SK-N-SH (cell line): ENCODE results near the gene LMO7. TPM values are rescaled to one million over a fixed set of nuclear protein-coding genes. Genes with fewer than 3 reads are reported as not detected.
A peak's percentile ranks its signal among the peaks of the same experiment; 100 is the strongest.

Source experiments
- CTCF ChIA-PET: fragments of 300-600, 350-600 bp; formaldehyde crosslinking; extraction: SDS; loops from one replicate; lab custom pipeline; 2021; lab: Yijun Ruan, JAX
- POLR2A ChIA-PET: fragments of 350-600 bp; sonication (Branson Sonifier 250); formaldehyde crosslinking; extraction: SDS; loops from one replicate; lab custom pipeline; 2020; ENCODE audit warnings: antibody characterized with exemption, inconsistent platforms; lab: Yijun Ruan, JAX
- DNase-seq: peaks from one replicate; pipeline ENCODE4 v3.0.0; 2012
- H2AFZ ChIP-seq: fragments of 200-600 bp; sonication (generic); 2 replicates; pipeline ENCODE4 v1.8.1; 2016; ENCODE audit warnings: antibody characterized with exemption, mild to moderate bottlenecking, low read depth
- H3F3A ChIP-seq: fragments of 200-600 bp; sonication (generic); replicated peaks from 2 replicates; pipeline ENCODE3; 2016; ENCODE audit warnings: antibody characterized with exemption, mild to moderate bottlenecking; ENCODE audit not compliant: insufficient read depth
- H3K27ac ChIP-seq, 2 experiments: fragments of 200-500 bp in 1 of 2; fragments of 200-600 bp in 1 of 2; sonication (Bioruptor generic) in 1 of 2; sonication (generic), shearing (Covaris generic) in 1 of 2; 2 replicates each; pipeline versions ENCODE4 v1.5.1 to v1.6.1; 2014 to 2016; ENCODE audit warnings: low read depth in 2 of 2, inconsistent platforms in 1 of 2, low read length in 1 of 2, mild to moderate bottlenecking in 1 of 2, mixed read lengths in 1 of 2
- H3K27me3 ChIP-seq: fragments of 200-600 bp; sonication (generic), shearing (Covaris generic); 2 replicates; pipeline ENCODE4 v1.6.1; 2016; ENCODE audit warnings: mixed run types; ENCODE audit not compliant: insufficient read depth
- H3K36me3 ChIP-seq, 2 experiments: fragments of 200-500 bp in 1 of 2; fragments of 200-600 bp in 1 of 2; sonication (Bioruptor generic) in 1 of 2; sonication (generic) in 1 of 2; replicated peaks in 1 of 2; 2 replicates each; pipeline versions ENCODE3 to v1.5.1; 2014 to 2016; ENCODE audit warnings: low read length in 1 of 2, mild to moderate bottlenecking in 1 of 2; ENCODE audit not compliant: insufficient read depth in 2 of 2, control insufficient read depth in 1 of 2
- H3K4me1 ChIP-seq, 2 experiments: fragments of 200-500 bp in 1 of 2; fragments of 200-600 bp in 1 of 2; sonication (Bioruptor generic) in 1 of 2; sonication (generic), shearing (Covaris generic) in 1 of 2; 2 replicates each; pipeline versions ENCODE4 v1.5.1 to v1.6.1; 2014 to 2016; ENCODE audit warnings: low read depth in 1 of 2, low read length in 1 of 2, mixed run types in 1 of 2; ENCODE audit not compliant: insufficient read depth in 2 of 2, control insufficient read depth in 1 of 2
- H3K4me2 ChIP-seq: fragments of 200-600 bp; sonication (generic), shearing (Covaris generic); 2 replicates; pipeline ENCODE4 v1.6.1; 2017; ENCODE audit warnings: mixed run types
- H3K4me3 ChIP-seq, 2 experiments: fragments of 200-500 bp in 1 of 2; fragments of 200-600 bp in 1 of 2; sonication (Bioruptor generic) in 1 of 2; sonication (generic), shearing (Covaris generic) in 1 of 2; 2 replicates each; pipeline versions ENCODE4 v1.5.1 to v1.8.1; 2014 to 2016; ENCODE audit warnings: low read depth in 2 of 2, inconsistent platforms in 1 of 2, low read length in 1 of 2, mild to moderate bottlenecking in 1 of 2, mixed read lengths in 1 of 2, moderate library complexity in 1 of 2
- H3K79me2 ChIP-seq: fragments of 200-600 bp; sonication (generic); 2 replicates; pipeline ENCODE4 v1.8.1; 2017; ENCODE audit warnings: mild to moderate bottlenecking; ENCODE audit not compliant: insufficient read depth
- H3K9ac ChIP-seq: fragments of 200-600 bp; sonication (generic); 2 replicates; pipeline ENCODE4 v1.6.1; 2017; ENCODE audit warnings: mixed run types
- H3K9me2 ChIP-seq: fragments of 200-600 bp; sonication (generic); 2 replicates; pipeline ENCODE4 v1.6.1; 2017; ENCODE audit warnings: mixed run types
- H3K9me3 ChIP-seq: fragments of 200-600 bp; sonication (generic); 2 replicates; pipeline ENCODE4 v1.6.1; 2017; ENCODE audit warnings: mixed run types, mild to moderate bottlenecking, moderate library complexity
- H4K20me1 ChIP-seq: fragments of 200-600 bp; sonication (generic); 2 replicates; pipeline ENCODE4 v1.6.1; 2017; ENCODE audit warnings: mild to moderate bottlenecking, mixed run types; ENCODE audit not compliant: insufficient read depth
- CTCF ChIP-seq: fragments of 200-600 bp; sonication (generic); IDR thresholded peaks from 2 replicates; pipeline ENCODE4 v1.6.1; 2017; ENCODE audit warnings: antibody characterized with exemption, mild to moderate bottlenecking, moderate library complexity
- FOSL2 ChIP-seq: IDR thresholded peaks from 2 replicates; pipeline ENCODE4 v1.4.0; 2012; ENCODE audit warnings: low read depth, mild to moderate bottlenecking, moderate library complexity, borderline replicate concordance
- GABPA ChIP-seq: IDR thresholded peaks from 2 replicates; pipeline ENCODE4 v1.4.0; 2012; ENCODE audit warnings: low read depth, mild to moderate bottlenecking
- GATA2 ChIP-seq: sonication (generic); formaldehyde crosslinking; IDR thresholded peaks from 2 replicates; pipeline ENCODE4 v1.5.0; 2020; ENCODE audit warnings: mild to moderate bottlenecking, missing genetic modification reagents
- REST ChIP-seq: IDR thresholded peaks from 2 replicates; pipeline ENCODE4 v1.6.1; 2012; ENCODE audit warnings: mild to moderate bottlenecking, low read depth, low read length, moderate library complexity
- TCF12 ChIP-seq: IDR thresholded peaks from 2 replicates; pipeline ENCODE4 v1.4.0; 2012
- USF2 ChIP-seq: fragments of 150-350 bp; IDR thresholded peaks from 2 replicates; pipeline ENCODE4 v1.6.1; 2017; ENCODE audit warnings: antibody characterized with exemption, low read length, low read depth, borderline replicate concordance
- WGBS: methylation state at CpG from one replicate; pipeline ENCODE4 v1.1.6; 2017; ENCODE audit warnings: low lambda C conversion rate; 5-methylcytosine and 5-hydroxymethylcytosine counted together
- polyA plus RNA-seq, 3 experiments: library from polyadenylated mRNA; depleted of rRNA; stranded (reverse); fragments of >200 nt; gene quantifications; 2 replicates each; pipeline ENCODE4 v1.2.3, GENCODE V29; 2012

The LMO7 gene
- polyA plus RNA-seq, 1 of the 3 experiments (the other 2 are of a cell fraction), result 83.6 TPM

GRCh38 chr13:75704927-75705288 lies 68.8 kb downstream of the LMO7 start (continued):
- TF ChIP-seq REST (no peak), GABPA (no peak), GATA2 (CRISPR knock-in tag) (no peak), USF2 (no peak)

DNA sequence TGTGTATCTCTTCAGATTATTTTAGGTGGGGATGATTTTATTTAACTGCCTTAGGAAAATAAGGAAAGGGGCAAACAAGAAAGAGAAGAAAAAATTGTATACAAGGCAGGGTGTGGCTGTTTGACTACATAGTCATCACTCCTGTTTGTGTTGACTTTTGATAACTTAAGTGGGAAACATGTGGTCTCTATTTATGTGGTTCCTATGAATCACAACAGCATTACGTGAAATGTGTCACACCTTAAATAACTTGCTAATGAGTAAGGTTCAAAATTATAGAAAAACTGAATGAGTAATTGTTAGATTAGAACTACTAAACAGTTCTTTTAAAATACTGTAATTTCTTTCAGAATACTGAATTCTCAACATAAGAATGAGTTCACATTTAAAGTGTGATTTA lies 69.3 kb downstream of the LMO7 start:
- H4K20me1 ChIP-seq, result peaks cover 86% of the 10 kb centered on the region
- no peaks in the 10 kb centered on the region for H3K9me3 ChIP-seq
- H3K79me2 ChIP-seq, result peaks cover 100% of the 10 kb centered on the region
- POLR2A ChIA-PET, result no interaction called here
- peak overlapping the region; percentile 44; the same call in 1 of the 2 replicates for H3K4me2 ChIP-seq
- H3K27ac ChIP-seq, result peak overlapping the region in 1 of 2 experiments; percentile 60; a peak in 2 of 4 replicates
- TF ChIP-seq FOSL2 (peak; percentile 38; the same call in 1 of the 2 replicates), TCF12 (peak; percentile 14; the same call in 1 of the 2 replicates), CTCF (no peak)
- TF ChIP-seq, all 33 proteins: peak for 2
- Histone ChIP-seq H3K4me1 (peaks cover 0 to 20% of the 10 kb centered on the region in 2 experiments; a peak in 2 of 4 replicates), H3K36me3 (peaks cover 0 to 54% of the 10 kb centered on the region in 2 experiments), H2AFZ (no peak overlapping the region), H3K9ac (0 out of 2 replicates have a peak overlapping the region, but pooled peaks have one; percentile 4), H3F3A (peaks cover 51% of the 10 kb centered on the region), H3K9me2 (no peaks in the 10 kb centered on the region), H3K27me3 (no peaks in the 10 kb centered on the region), H3K4me3 (no peak overlapping the region)
- DNase-seq, result no peak
- CTCF ChIA-PET, result interaction anchor here (1.3 to 2.7 kb wide), 3 partner anchors 10 kb away, joined by 4 to 21 read pairs (median 16); no protein-coding TSS in a partner anchor
- 23% methylated on average over 1 of the region's 1 CpG for WGBS
